Limb (tissue), 2 donors: ENCODE data around the gene DNAJC24.

Source experiments
- DNase-seq, 2 donors: peaks; one replicate each; pipeline ENCODE4 v3.0.0-alpha.2; 2016; ENCODE audit errors: extremely low spot score in 2 of 2

The DNAJC24 gene

DNA sequence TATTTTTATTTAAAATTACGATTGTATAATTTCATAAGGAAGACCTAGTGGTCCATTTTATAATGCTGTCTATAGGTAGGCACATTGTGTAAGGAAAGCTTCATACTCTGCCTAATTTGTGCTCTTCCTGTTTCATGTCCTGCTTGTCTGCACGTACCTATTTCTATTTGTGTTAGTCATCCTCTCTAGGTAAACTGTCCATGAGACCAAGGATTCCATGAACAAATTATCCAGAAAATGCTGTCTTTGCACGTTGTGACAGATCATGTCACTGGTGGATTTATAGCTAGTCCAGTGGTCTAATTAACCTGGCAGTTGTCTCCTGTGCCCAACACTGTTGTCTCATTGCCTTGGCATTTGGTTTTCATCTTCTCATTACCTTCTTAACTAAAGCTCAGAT, 44.7 kb downstream of the DNAJC24 start:
- DNase-seq: no peak

DNA sequence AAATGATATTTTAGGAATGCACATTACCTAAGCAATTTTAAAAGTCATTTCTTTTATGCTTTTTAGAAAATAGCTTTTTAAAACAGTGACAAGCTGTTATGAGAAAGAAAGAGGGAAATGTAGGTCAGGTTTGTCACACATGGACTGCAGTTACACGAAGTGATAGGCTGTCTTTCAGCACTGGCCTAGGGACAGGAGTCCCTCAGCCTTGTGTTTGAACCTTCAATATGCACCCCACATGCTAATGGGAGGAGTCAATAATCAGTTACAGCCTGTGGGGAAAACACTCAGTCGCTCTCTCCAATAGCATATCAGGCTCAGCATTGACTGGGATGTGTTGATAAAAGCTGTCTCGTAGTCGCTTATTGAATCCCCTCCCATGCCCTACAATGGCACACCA, 45.8 kb downstream of the DNAJC24 start:
- no peak for DNase-seq

DNA sequence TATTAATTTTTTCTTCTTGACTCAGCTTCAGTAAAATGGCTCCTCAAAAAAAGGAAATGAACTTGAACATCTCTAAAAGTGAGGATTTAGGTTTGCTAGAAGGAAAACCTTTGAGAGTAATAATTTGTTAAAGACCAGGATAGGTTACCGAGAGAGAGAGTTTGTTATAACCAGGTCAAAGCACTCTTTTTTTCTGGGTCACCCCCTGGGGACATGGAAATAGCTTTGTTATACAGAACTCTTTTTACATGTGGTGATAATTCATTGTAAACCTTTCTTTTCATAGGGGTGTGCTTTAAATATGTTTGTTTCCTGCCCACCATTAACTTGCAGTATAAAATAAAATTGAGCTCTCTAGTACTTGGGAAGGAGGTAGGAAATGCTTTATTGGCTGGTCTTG, 47.7 kb downstream of the DNAJC24 start:
- DNase-seq: no peak

DNA sequence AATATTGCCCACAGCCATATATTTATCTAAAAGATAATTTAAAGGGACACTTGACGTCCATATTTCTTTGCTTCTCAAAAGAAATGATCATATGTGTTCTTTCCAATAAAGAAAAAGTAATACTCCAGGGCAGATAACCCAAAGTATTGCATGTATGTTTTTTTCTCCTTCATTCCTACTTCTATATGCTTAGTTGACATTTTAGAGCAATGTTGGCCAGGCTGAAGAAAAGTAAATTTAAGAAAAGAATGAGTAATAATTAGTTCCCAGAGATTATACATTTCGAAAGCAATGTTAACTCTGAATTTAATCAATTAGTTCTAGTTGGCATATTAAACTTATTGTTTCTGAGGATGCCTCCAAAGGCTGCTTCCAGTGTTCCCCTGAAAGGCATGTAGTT, 48.2 kb downstream of the DNAJC24 start:
- no peak for DNase-seq

DNA sequence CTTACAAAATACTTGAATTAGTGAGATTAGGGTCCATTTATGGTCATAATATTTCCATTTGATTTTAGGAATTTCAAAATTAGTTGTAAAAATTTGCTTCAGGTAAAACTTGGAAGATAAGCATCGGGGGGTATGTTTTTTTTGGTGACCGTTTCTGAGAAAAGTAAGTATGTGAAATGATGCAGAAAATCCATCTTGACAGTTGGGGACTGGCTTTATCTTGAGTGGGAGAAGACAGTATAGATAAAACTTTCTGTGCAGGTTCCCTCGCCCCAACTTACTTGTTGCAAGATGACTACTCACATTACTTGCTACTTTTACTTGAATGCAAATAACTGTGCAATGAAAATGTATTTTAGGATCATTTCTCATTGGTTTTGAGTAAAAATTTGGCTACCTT, 49.5 kb downstream of the DNAJC24 start:
- no peak for DNase-seq

DNA sequence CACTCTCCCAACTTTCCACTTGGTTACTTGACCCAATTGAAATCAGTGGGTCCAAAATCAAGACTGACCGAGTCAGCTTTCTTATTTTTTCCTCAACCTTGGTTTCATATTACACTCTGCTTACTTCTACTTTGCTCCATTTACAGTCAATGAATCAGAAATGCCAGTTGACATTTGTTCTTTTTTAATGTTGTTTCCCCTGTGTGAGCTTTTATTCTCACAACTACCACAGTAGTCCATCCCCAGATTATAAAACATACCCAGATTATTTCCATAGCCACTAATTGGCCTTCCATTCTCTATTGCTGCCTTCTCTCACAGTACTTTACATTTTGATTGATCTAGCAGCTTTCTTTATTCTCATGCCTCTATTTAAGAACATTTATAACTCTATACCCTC, 50.0 kb downstream of the DNAJC24 start:
- no peak for DNase-seq

DNA sequence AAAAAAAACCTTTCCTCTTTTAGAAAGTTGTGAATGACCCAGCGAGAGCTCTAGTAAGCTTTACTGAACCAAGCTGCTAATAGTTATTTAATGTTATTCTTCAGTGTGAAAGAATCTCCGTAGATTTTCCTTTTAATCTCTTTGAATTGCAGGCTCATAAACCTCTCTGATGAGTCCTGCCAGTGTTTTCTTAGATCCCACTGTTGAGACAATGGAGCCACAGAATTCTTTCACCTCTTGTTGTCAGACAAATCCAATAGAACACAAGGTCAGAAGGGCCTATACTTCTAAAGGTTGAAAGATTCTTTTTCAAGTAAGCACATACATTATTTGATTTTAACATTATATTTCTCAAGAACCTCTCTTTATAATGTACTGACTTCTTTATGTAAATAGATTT, 52.2 kb downstream of the DNAJC24 start:
- DNase-seq: no peak

DNA sequence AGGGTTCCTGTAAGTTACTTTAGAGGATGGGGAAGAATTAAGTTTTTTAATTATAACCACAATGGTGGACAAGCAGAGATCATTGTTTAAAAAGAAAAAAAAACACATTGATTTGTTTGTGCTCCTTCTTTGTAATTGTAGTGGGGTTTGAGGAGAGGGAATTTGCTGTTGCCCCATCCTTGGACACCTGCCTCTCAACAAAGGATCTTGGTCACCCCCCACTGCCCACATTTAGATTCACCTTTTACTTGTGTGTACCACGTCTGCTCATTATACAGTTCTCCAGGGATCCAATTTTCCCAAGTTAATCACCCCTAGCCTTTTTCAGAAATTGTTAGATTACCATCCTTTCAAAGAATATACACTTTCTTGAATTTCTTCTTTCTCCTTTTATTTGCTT, 53.0 kb downstream of the DNAJC24 start:
- DNase-seq: no peak

DNA sequence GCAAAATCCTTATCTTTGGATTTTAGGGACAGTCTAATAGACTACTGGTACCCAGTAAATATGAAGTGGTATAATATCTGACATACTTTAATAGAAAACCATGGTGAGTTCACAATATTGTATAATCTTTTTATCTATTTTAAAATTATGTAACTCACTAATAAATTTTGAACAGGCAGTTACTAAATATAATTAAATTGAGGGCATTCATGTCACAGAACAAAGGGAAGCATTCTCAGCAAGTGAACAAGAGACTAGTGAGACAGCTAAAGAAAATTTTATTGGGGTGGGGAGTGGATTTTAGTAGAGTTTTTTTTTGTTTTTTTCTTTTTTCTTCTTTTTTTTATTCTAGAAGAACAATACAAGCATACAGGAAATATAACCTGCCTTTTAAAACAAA, 55.0 kb downstream of the DNAJC24 start:
- DNase-seq: no peak

DNA sequence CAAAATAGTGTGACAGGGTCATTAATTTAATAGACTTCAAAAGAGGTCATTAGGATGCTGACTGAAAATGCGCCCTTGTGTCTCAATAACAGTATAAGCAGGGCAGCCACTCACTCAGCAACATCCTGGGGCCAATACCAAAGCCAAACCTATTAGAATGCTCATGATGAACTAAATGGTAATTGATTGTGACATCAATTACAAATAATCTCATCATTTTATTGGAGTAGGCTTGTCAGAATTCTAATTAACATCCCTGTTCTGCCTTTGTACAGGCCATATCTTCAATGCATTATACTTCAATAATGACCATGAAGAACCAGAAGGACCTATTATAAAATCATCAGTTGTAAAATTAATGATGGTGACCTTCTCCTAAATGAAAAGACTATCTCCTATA, 64.2 kb downstream of the DNAJC24 start:
- DNase-seq: no peak

DNA sequence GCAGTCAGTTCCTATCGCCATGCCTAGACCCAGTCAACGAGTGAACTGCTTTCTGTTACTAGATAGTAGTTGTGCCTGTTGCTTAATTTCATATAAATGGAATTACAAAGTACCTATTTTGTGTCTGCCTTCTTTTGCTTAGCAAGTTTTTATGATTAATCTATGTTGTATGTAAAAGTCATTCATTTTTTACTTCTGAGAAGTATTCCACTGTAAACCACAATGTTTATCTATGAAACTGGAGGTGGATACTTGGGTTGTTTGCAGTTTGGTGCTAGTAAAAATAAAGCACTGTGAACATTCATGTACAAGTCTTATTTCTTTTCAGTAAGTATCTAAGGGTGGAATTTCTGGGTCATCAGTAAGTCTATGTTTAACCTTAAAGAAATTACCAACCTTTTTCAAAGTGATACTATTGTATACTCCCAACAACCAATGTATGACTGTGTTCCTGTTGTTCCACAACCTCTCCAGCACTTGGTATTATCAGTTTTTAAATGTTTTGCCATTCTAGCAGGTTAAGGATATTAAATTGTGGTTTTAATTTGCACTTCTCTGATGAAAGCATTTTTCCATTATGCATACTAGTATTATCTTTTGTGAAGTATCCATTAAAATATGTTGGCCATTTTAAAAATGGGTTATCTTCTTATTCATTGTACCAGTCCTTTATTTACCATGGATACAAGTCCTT, 68.2 kb downstream of the DNAJC24 start:
- no peak for DNase-seq

DNA sequence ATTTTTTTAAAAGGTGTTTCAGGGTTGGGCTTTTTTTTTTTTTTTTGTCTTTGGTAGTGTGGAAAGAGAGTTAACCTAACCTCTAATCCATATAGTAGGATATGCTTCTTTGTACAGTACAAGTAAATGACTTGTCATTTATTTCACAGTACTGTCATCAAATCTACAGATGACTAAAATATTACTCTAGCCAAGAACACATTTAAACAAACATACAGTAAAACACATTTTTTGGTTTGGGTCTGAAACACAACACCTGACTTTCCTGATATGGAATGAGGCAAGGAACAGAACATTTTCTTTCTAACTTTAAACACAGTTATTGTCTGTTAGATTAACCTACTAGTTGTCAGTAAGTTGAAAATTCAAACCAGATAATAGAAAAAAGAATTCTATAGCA, 71.6 kb downstream of the DNAJC24 start:
- DNase-seq: no peak

DNA sequence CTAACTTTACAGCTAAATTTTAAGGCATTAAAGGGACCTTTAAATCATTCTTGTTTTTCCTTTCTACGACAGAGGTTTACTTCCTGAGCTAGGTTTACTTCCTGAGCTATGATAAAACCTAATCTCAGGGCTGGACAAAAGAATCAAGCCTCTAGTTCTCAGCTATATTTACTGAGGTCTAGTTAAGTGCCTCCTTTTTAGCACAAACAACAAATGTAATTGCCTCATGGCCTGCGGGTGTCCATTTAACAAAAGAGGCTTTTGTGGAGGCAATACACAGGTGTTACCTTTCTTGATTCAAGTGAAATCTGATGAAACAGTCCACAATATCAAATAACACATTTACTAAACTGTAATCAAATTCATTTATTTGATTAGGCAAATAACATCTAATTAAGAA, 72.4 kb downstream of the DNAJC24 start:
- no peak for DNase-seq

DNA sequence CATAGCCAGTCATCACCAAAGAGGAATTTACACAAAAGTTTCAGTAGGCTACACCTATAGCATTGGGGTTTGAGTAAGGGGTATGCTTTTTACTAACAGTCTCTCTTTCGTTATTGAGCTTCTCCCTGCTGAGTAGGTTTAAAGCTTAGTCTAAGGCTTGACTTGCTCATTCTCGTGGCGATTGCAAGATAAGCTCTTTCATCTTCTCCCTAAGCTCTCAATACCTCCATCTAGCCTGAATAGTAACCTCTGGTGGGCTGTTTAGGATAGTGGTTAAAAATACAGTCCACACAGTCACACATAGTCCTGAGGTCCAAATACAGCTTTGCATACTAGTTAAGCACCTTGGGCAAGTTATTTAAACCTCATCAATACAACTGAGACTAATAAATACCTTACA, 74.1 kb downstream of the DNAJC24 start:
- no peak for DNase-seq

DNA sequence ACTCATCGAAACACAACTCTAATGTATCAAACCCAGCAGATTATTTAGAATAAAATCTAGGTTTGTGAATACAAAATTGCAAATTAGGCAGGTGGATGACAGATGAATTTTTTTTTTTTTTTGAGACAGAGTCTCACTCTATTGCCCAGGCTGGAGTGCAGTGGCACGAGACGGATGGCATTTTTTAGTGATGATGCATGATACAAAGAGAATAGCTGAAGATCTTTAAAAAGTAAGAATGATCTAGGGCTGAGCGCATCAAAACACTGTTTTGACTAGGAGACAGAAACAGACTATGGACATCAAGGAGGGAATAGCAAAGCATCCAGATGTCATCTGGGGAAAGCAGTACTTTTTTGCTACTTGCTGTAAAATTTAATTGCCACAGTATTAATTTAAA, 76.0 kb downstream of the DNAJC24 start:
- no peak for DNase-seq

DNA sequence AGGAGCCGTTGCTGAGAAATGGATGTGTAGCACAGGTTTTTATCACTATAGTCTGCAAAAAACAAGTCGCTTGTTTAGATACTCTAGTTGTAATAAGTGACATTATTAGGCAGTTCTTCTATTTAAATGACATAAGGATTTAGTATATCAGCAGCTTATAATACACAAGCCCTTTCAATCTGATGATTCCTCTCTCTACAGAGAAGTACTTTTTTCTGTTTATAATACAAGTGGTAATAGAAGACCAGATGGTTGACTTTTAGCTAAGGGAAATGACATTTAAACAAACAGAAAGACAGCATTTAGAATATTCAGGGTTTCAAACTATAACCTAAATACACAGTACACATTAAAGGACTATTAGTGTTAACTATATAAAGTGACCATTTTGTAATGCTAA, 79.4 kb downstream of the DNAJC24 start:
- DNase-seq: no peak

DNA sequence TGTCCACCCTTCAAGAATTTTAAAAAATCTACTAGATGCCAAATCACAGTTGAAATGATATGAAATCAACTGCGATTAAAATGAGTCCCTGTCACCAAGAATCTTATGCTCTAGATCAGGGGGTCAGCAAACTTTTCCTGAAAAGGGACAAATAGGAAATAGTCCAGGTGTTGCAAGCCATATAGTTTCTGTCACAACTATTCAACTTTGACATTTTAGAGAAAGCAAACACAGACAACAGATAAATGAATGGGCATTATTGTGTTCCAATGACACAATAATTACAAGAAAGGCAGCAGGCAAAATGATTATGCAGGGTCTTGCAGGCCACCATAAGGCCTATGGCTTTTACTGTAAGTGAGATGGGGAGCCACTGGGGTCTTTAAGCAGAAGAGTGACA, 81.2 kb downstream of the DNAJC24 start:
- no peak for DNase-seq

DNA sequence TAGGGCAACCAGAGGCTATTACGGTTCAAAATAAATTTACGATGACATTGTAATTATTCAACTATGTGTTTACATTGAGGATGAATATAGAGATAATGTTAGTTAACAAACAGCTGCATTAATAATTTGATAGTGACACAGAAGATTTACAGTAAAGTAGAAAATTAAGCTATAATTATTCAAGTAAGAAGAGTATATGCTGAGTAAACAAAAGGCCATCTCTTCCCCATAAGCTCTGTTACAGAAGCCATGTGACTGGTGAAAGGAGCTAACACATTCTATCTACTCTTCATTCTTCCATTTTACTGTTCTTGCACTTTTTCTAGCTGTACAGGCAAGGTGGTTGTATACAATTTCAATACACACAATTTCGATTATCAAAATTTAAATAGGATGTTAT, 85.5 kb downstream of the DNAJC24 start:
- no peak for DNase-seq

DNA sequence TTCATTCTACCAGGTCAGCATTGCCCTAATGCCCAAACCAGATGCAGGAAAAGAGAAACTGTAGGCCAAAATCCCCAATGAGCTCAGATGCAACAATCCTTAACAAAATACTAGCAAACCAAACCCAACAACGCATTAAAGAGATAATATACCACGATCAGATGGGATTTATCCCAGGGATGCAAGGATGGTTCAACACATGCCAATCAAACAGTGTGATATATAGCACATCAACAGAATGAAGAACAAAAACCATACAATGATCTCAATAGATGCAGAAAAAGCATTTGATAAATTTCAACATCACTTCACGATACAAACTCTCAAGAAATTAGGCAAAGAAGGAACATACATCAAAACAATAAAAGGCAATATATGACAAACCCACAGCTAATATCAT, 94.8 kb downstream of the DNAJC24 start:
- DNase-seq: no peak

DNA sequence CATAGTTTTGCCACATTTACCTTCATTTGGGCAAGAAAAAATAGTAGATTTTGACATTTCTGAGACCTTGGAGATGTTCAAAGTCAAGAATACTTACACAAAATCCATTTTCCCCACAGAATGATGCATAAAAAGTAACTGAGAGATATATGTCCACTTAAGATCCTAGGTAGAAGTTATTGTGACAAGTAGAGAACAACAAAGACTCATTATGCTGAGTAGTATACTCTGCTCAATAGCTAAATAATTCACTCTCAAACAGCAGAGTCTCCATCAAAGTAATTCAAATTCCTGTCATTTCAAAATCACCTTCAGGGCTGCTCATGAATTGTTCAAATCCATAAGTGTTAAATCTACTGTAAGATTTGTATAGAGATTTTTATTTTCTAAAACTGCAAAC, 104.4 kb downstream of the DNAJC24 start:
- no peak for DNase-seq

DNA sequence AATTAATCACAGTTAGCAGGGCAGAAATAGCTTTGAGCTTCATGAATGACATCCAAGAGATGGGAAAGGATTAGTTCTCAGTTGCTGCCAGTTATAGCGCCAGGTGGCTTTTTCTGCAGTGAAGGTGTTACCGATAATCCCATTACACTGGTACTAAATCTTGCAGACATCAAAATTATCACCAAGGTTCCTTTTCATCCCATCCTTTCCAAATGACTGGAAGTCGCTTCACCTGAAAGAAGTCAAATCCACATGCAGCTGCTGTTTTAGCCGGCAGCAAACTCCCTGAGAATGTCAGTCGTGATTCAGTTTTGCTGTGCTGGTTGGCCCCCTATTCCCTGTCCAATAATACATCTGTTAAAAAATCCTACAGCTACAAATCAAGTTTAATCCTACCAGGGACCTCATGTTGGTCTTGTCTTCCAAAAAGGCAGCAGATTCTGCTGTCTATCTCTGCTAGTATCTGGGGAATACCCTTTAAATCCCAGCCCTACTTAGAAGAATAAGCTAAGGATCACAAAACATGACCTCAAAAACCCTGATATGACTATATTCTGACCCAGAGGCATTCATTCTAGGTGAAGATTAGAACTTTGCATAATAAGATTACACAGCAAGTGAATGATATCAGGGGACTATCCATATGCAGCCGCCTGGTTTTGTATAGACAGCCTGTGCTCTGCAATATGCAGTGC, 108.0 kb downstream of the DNAJC24 start:
- DNase-seq: no peak

DNA sequence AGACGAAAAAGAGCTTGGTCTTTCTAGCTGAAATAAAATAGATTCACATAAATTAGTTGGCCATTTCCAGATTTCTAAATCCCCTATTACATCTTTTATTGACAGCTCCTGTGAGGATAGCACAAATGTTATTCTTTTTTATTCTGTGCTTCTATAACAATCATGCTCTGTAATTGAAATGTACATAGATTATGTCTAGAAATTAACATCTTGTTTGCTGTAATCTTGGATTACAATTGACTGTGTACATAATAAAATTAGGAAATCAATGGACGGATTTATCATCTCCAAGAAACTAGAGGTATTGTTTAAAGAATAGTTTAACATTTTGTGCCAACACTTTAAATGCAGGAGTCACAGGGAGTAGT, 108.5 kb downstream of the DNAJC24 start:
- DNase-seq: no peak

DNA sequence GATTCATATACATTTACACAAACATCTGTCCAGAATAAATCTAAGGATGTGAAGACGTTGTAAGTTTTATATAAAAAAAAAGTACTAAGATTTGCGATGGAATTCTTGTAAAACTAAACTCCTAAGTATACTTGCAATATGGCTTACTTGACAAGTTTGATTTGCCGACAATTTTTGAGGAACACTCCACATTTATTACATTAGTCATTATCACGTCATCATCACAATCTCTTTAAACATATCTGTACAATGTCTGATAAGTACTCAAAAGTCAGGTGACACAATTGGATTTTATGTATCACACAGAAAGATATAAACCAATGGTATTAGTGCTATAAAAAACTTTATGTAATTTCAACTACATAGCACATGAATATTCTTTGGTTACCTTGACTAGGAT, 109.4 kb downstream of the DNAJC24 start:
- DNase-seq: no peak

DNA sequence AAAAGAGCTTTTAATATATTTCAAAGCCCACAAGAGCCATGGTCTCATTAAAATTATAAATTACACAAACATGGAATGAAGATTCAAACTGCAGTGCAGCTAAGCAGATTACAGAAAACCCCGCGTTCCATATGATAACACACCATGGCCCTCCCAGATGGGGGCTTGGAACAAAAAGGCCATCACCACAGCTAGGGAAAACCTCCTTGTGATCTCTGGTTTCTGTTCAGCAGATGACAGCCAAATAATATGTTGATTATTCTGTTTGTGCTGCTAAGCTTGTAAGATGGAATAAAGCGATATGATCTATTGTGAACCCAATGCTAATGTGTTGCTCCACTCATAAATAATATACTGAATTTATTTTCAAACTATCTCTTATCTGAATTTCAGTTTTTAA, 111.3 kb downstream of the DNAJC24 start:
- no peak for DNase-seq
